ENCODE results near the gene ZNF140.

The ZNF140 gene

DNA sequence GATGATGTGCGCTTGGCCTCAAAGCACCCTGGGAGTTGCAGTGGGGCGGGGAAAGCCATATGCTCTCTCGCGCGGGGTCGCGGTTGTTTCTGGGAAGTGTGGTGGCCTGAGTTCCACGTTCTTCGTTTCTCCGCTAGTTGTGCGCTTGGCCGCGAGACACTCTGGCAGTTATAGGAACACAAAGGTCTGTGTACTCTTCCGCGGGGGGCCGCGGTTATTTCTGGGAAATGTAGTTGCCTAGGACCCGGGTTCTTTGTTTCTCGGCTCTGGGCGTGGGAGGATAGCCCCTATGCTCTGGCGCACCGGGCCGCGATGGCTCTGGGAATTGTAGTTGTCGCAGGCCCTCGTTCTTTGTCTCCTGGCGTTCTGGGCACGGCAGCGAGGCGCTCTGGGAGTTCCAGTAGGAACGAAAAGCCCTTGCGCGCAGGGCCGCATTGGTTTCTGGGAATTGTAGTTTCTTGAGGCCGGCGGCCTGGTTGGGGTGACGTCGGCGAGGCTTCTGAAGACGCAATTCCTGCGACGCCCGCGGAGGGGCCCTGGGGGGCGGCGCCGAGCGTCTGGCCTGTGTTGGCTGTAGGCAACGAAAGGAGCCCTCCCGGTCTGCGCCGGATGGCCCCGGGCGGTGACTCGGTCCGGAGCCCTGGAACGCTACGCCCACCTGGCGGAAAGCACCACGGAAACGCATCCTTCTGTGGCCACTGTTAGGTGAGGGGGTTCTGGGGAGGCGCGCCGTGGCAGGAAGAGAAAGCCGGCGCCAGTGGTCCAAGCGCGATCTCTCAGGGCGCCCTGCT is at the start of gene ZNF140:
Gene ZNF140 (plus strand): TSS at position 556 of the 791 bp plus-strand sequence. CDS start 398 bp downstream, outside the sequence.
- no peak for TF ChIP-seq Cebpa-rat (IDR thresholded peaks at IDR 0.05)
- Histone ChIP-seq H3K4me2 (peak within 1 kb of the TSS; percentile 73 to 93 (median 78)), H3K9ac (peak within 1 kb of the TSS; percentile 90 to 98 (median 93)), H3K9me3 (replicated peaks in 1 of 11) (peaks cover 85 to 90% (median 87%) of the 10 kb centered on the region in 11 experiments), H3K27ac (peak within 1 kb of the TSS; percentile 94 to 99 (median 96)), H4K20me1 (no peaks in the 10 kb centered on the region), H3K4me1 (peaks cover 0 to 18% (median 8%) of the 10 kb centered on the region in 10 experiments; a peak in 13 of 20 replicates), H3K4me3 (peak within 1 kb of the TSS; percentile 80 to 91 (median 88)), H3K27me3 (no peaks in the 10 kb centered on the region; a peak in 1 of 22 replicates), H3K36me3 (peaks cover 41 to 46% (median 43%) of the 10 kb centered on the region in 11 experiments)

DNA sequence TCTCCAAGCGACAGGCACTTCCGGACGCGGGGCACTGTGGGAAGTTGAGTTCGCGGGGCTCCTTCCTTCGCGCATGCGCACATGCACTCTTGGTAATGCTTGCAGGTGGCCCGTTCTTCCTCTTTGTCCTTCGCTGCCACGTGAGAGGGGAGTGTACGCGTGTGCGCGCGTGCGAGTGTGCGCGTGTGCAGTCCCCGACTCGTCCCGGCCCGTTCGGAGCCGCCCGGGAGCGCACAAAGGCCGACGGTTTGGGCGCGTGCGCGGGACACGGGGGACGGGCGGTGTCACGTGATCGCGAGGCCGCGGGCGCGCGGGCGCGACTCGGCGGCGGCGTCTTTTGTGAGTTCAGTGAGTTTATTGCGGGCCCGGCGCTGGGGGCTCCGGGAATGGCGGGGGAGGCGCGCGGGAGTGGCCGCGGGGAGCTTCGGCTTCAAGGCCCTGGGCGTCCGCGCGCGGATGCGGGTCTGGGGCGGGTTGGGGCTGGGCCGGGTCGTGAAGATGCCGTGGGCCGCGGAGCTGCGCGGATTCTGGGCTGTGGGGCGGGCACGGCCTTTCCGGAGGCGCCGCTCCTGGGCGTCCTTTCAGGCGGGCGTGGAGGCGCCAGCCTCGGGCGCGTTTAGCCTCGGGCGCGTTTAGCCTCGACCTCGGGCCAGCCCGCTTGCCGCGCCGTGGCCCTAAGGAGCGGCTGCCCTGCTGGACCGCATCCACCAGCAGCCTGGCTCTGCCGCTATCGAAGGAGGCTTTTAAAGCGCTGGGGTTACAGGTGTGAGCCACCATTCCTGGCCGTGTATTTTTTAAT is 43.3 kb upstream of the ZNF140 start, which contains the start of gene ZNF84:
Gene ZNF84 (plus strand): TSS at position 303 of the 799 bp plus-strand sequence. CDS start 3,959 bp downstream, outside the sequence.
- H3K4me2 ChIP-seq = peak within 1 kb of the TSS; percentile 64 to 97 (median 71)
- H3K27ac ChIP-seq = peak within 1 kb of the TSS; percentile 85 to 96 (median 95)
- peak within 1 kb of the TSS; percentile 88 to 98 (median 93) for H3K9ac ChIP-seq
- TF ChIP-seq Cebpa-rat (IDR thresholded peaks at IDR 0.05) = no peak
- no peaks in the 10 kb centered on the region for H3K27me3 ChIP-seq
- H4K20me1 ChIP-seq = no peaks in the 10 kb centered on the region
- peaks cover 0 to 4% (median 0%) of the 10 kb centered on the region in 10 experiments; a peak in 1 of 20 replicates for H3K4me1 ChIP-seq
- H3K36me3 ChIP-seq = peaks cover 36 to 43% (median 39%) of the 10 kb centered on the region in 11 experiments
- peak within 1 kb of the TSS; percentile 73 to 82 (median 78) for H3K4me3 ChIP-seq
- peaks cover 82 to 89% (median 86%) of the 10 kb centered on the region in 11 experiments for H3K9me3 ChIP-seq (replicated peaks in 1 of 11)

DNA sequence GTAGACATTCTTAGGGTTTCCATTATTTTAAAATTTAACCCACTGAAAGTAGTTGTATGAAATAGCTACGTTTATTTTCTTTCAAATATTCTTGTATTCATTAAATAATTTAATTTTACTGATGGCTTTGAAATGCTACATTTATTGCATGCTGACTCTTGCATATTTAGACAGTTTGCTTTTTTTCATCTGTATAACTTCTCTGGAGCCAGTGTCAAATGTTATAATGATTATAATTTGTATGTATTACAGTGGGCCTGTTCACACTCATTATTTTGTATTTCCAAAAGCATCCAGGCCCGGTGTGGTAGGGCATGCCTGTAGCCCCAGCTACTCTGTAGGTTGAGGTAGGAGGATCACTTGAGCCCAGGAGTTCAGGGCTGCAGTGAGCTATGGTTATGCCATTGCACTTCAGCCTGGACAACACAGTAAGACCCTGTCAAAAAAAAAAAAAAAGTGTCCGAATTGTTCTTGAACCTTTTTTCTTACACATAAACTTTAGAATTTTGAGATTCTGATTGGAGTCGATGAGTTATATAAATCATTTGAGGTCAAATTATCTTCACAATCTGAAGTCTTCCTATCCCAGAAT is 42.5 kb upstream of the ZNF140 start:
- peak overlapping the region; percentile 85 to 96 (median 95) for H3K27ac ChIP-seq
- peaks cover 44 to 51% (median 47%) of the 10 kb centered on the region in 11 experiments for H3K36me3 ChIP-seq
- peaks cover 82 to 89% (median 86%) of the 10 kb centered on the region in 11 experiments for H3K9me3 ChIP-seq (replicated peaks in 1 of 11)

DNA sequence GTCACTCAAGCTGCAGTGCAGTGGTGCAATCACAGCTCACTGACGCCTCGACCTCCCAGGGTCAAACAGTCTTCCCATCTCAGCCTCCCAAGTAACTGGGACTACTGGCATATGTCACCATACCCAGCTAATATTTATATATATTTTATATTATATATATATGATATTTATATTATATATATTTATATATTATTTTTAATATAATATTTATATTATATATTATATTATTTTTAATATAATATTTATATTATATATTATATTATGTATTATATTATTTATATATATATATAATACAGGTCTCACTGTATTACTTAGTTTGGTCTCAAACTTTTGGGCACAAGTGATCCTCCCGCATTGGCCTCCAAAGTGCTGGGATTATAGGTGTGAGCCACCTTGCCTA is 34.0 kb upstream of the ZNF140 start:
- Histone ChIP-seq H3K4me1 (no peaks in the 10 kb centered on the region), H3K9me3 (replicated peaks in 1 of 11) (peaks cover 99 to 100% (median 100%) of the 10 kb centered on the region in 11 experiments)

More for the DNA sequence above, 42.5 kb upstream of the ZNF140 start:
- no peak for TF ChIP-seq Cebpa-rat (IDR thresholded peaks at IDR 0.05)
- Histone ChIP-seq H3K4me1 (peaks cover 0 to 4% (median 0%) of the 10 kb centered on the region in 10 experiments; a peak in 1 of 20 replicates), H3K9ac (peak overlapping the region; percentile 88 to 98 (median 93)), H3K4me2 (peak overlapping the region; percentile 42 to 97 (median 71)), H4K20me1 (no peaks in the 10 kb centered on the region), H3K27me3 (no peaks in the 10 kb centered on the region), H3K4me3 (peak overlapping the region; percentile 73 to 82 (median 78))

DNA sequence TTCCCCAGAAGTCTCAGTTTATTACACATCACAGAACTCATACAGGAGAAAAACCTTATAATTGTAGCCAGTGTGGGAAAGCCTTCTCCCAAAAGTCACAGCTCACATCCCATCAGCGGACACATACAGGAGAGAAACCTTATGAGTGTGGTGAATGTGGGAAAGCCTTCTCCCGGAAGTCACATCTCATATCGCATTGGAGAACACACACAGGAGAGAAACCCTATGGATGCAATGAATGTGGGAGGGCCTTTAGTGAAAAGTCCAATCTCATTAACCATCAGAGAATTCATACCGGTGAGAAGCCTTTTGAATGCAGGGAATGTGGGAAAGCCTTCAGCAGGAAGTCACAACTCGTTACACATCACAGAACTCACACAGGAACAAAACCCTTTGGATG is 23.3 kb upstream of the ZNF140 start:
- Histone ChIP-seq H3K36me3 (peaks cover 93 to 100% (median 100%) of the 10 kb centered on the region in 11 experiments), H3K9ac (no peak overlapping the region), H3K4me3 (peak overlapping the region; percentile 5 to 48 (median 39); a peak in 16 of 20 replicates), H3K4me1 (no peaks in the 10 kb centered on the region), H3K4me2 (no peak overlapping the region), H3K9me3 (replicated peaks in 1 of 11) (peaks cover 99 to 100% (median 100%) of the 10 kb centered on the region in 11 experiments), H4K20me1 (no peaks in the 10 kb centered on the region), H3K27me3 (no peaks in the 10 kb centered on the region), H3K27ac (no peak overlapping the region)
- TF ChIP-seq Cebpa-rat (IDR thresholded peaks at IDR 0.05) = no peak

More for the DNA sequence above, 34.0 kb upstream of the ZNF140 start:
- Histone ChIP-seq H4K20me1 (no peaks in the 10 kb centered on the region), H3K4me3 (peak overlapping the region; percentile 18 to 80 (median 40); a peak in 10 of 20 replicates), H3K27me3 (peaks cover 0 to 3% (median 0%) of the 10 kb centered on the region in 11 experiments; a peak in 1 of 22 replicates), H3K36me3 (peaks cover 99 to 100% (median 100%) of the 10 kb centered on the region in 11 experiments), H3K4me2 (no peak overlapping the region), H3K27ac (no peak overlapping the region), H3K9ac (no peak overlapping the region)
- TF ChIP-seq Cebpa-rat (IDR thresholded peaks at IDR 0.05) = no peak

DNA sequence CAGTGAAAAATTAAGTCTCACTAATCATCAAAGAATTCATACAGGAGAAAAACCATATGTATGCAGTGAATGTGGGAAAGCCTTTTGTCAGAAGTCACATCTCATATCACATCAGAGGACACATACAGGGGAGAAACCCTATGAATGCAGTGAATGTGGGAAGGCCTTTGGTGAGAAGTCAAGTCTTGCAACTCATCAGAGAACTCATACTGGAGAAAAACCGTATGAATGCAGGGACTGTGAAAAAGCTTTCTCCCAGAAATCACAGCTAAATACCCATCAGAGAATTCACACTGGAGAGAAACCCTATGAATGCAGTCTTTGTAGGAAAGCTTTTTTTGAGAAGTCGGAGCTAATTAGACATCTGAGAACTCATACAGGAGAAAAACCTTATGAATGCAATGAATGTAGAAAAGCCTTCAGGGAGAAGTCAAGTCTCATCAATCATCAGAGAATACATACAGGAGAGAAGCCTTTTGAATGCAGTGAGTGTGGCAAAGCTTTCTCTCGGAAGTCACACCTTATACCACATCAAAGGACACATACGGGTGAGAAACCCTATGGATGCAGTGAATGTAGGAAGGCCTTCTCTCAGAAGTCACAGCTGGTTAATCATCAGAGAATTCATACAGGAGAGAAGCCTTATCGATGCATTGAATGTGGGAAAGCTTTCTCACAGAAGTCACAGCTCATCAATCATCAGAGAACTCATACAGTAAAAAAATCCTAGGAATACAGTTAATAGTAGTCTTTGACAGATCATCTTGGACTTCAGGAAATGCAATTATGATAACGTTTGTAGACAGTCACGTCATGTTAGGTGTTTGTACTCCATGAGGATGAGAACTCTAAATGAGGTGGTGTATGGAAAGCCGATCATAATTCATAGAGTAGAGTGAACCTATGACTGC is 22.3 kb upstream of the ZNF140 start:
- Histone ChIP-seq H3K27me3 (no peaks in the 10 kb centered on the region), H3K9ac (no peak overlapping the region), H3K27ac (no peak overlapping the region), H3K36me3 (peaks cover 93 to 100% (median 100%) of the 10 kb centered on the region in 11 experiments), H4K20me1 (no peaks in the 10 kb centered on the region), H3K9me3 (replicated peaks in 1 of 11) (peaks cover 99 to 100% (median 100%) of the 10 kb centered on the region in 11 experiments), H3K4me3 (peak overlapping the region; percentile 19 to 48 (median 38); a peak in 15 of 20 replicates), H3K4me2 (no peak overlapping the region), H3K4me1 (no peaks in the 10 kb centered on the region)
- TF ChIP-seq Cebpa-rat (IDR thresholded peaks at IDR 0.05) = no peak

DNA sequence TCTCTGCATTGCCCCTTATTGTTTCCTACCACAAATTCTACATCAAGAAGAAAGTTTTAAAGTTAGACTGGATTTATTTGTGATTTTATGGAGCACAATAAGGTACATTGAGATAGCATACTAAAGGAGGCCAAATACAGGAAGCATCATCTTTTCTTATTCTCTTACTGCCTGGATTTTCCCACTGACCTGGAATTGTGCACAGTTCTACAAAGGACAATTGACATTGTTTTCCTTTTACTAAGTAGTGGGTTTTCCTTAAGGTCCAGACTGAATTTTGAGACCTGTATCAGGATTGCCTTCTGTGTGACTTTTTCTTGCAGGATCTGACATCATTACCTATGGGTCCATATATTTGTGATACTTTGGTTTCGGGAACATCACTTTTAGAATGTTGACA is 18.8 kb upstream of the ZNF140 start:
- Histone ChIP-seq H3K4me2 (no peak overlapping the region), H3K4me3 (peak overlapping the region in 9 of 10 experiments; percentile 0 to 48 (median 32); a peak in 8 of 20 replicates), H3K36me3 (peaks cover 71 to 95% (median 74%) of the 10 kb centered on the region in 11 experiments), H3K9ac (no peak overlapping the region), H3K9me3 (replicated peaks in 1 of 11) (peaks cover 100% of the 10 kb centered on the region in 11 experiments), H3K4me1 (no peaks in the 10 kb centered on the region), H3K27me3 (no peaks in the 10 kb centered on the region), H4K20me1 (no peaks in the 10 kb centered on the region), H3K27ac (no peak overlapping the region)
- TF ChIP-seq Cebpa-rat (IDR thresholded peaks at IDR 0.05) = no peak

All from BLaER1 treated with 17β-estradiol and CSF1 and Interleukin-3, amounts not matched to agents 10 nM and 100 nM (cell line).